ENCODE data around the gene MMAB. TPM values are rescaled to one million over a fixed set of nuclear protein-coding genes. Genes with fewer than 3 reads are reported as not detected.

Gene MMAB
- total and polyA plus RNA-seq, 10 of the 15 experiments (the other 5 are each of a cell fraction or from before 2014, with no cell fraction given) = 10.6 to 65.3 (median 45.2) TPM

DNA sequence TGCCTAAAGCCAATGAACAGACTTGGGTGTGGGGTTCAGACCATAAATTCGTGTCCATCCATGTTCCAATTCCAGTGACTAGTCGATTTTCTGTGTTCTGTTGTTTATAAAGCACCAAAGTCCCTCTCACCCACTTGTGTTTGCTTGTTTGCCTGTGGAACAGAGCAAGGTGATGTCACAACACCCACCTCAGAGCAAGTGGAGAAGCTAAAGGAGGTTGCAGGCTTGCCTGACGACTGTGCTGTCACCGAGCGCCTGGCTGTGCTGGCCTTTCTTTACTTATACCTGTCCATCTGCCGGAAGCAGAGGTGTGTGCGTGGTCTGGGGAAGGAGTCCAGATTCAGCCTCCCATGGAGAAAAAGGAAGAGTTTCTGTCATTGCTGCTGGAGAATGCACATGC lies 6.3 kb upstream of the MMAB start (continued):
- TF ChIP-seq, protein P1, sequence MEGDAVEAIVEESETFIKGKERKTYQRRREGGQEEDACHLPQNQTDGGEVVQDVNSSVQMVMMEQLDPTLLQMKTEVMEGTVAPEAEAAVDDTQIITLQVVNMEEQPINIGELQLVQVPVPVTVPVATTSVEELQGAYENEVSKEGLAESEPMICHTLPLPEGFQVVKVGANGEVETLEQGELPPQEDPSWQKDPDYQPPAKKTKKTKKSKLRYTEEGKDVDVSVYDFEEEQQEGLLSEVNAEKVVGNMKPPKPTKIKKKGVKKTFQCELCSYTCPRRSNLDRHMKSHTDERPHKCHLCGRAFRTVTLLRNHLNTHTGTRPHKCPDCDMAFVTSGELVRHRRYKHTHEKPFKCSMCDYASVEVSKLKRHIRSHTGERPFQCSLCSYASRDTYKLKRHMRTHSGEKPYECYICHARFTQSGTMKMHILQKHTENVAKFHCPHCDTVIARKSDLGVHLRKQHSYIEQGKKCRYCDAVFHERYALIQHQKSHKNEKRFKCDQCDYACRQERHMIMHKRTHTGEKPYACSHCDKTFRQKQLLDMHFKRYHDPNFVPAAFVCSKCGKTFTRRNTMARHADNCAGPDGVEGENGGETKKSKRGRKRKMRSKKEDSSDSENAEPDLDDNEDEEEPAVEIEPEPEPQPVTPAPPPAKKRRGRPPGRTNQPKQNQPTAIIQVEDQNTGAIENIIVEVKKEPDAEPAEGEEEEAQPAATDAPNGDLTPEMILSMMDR (IDR thresholded peaks at IDR 0.05 in 2 of 3, conservative IDR thresholded peaks at IDR 0.05 in 1 of 3; ENCODE audit: control insufficient read depth in 2 of 3, extremely low read depth in 1 of 3, insufficient read depth in 1 of 3, low read depth in 3 of 3, low read length in 3 of 3) = no peak
- TF ChIP-seq ETV6 (conservative IDR thresholded peaks at IDR 0.05 in 1 of 2, IDR thresholded peaks at IDR 0.05 in 1 of 2; ENCODE audit: borderline replicate concordance in 1 of 2, low read depth in 1 of 2) = no peak

DNA sequence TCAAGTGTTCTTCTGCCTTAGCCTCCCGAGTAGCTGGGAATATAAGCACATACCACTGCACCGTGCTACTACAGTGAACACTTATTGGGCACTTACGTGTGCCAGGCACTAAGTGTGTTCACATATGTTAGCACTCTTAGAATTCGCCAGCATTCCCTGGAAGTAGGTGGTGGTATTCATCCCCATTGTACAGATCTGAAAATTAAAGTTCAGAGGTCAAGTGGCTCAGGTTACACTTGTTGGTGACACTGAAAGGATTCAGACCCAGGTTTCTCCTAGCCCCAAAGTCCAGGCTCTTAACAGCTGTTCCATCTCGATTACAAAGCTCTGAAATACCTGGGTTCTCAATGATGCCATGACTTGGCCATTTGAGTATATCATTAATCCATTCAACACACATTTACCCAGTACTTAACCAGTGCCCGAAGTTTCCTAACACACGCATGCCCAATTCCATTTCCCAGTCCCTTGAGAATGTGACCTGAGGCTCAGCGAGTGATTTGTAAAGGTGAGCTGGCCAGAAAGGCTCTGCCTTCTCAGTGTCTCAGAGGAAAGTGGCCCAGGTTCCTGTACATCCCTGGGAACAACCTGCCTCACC lies 5.1 kb upstream of the MMAB start:
- WGBS (ENCODE audit: insufficient coverage, insufficient replicate concordance, low lambda C conversion rate, missing lambda C conversion rate) = 82% methylated on average over 8 of the region's 8 CpGs
- ChIA-PET POLR2A (no interaction called here), RAD21 (ENCODE audit: unreplicated experiment) (no interaction called here), SMC1A (ENCODE audit: uncharacterized antibody, unreplicated experiment) (no interaction called here), CTCF (interaction anchor here (1.6 kb wide), 1 partner anchor 20 kb away, joined by 6 read pairs; no protein-coding TSS in a partner anchor)
- FAIRE-seq = no peak
- in situ Hi-C loops (cut with MboI) = no loop called here
- H3K4me3 ChIP-seq = no peak overlapping the region
- no peak for ATAC-seq
- no peak for DNase-seq (ENCODE audit: low read depth, low spot score)
- no peaks in the 10 kb centered on the region for H4K20me1 ChIP-seq (ENCODE audit: control insufficient read depth, insufficient read depth)
- TF ChIP-seq NRF1 (conservative IDR thresholded peaks at IDR 0.05; ENCODE audit: low read depth, low read length) = no peak
- no peak for TF ChIP-seq ETV6 (conservative IDR thresholded peaks at IDR 0.05 in 1 of 2, IDR thresholded peaks at IDR 0.05 in 1 of 2; ENCODE audit: borderline replicate concordance in 1 of 2, low read depth in 1 of 2)
- TF ChIP-seq, protein P2, sequence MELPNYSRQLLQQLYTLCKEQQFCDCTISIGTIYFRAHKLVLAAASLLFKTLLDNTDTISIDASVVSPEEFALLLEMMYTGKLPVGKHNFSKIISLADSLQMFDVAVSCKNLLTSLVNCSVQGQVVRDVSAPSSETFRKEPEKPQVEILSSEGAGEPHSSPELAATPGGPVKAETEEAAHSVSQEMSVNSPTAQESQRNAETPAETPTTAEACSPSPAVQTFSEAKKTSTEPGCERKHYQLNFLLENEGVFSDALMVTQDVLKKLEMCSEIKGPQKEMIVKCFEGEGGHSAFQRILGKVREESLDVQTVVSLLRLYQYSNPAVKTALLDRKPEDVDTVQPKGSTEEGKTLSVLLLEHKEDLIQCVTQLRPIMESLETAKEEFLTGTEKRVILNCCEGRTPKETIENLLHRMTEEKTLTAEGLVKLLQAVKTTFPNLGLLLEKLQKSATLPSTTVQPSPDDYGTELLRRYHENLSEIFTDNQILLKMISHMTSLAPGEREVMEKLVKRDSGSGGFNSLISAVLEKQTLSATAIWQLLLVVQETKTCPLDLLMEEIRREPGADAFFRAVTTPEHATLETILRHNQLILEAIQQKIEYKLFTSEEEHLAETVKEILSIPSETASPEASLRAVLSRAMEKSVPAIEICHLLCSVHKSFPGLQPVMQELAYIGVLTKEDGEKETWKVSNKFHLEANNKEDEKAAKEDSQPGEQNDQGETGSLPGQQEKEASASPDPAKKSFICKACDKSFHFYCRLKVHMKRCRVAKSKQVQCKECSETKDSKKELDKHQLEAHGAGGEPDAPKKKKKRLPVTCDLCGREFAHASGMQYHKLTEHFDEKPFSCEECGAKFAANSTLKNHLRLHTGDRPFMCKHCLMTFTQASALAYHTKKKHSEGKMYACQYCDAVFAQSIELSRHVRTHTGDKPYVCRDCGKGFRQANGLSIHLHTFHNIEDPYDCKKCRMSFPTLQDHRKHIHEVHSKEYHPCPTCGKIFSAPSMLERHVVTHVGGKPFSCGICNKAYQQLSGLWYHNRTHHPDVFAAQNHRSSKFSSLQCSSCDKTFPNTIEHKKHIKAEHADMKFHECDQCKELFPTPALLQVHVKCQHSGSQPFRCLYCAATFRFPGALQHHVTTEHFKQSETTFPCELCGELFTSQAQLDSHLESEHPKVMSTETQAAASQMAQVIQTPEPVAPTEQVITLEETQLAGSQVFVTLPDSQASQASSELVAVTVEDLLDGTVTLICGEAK (IDR thresholded peaks at IDR 0.05; ENCODE audit: borderline replicate concordance) = no peak
- no peak for TF ChIP-seq IKZF1 (conservative IDR thresholded peaks at IDR 0.05)
- no peak for TF ChIP-seq ZNF622 (IDR thresholded peaks at IDR 0.05)
- no peak for TF ChIP-seq CBFB (IDR thresholded peaks at IDR 0.05; ENCODE audit: low read depth)
- TF ChIP-seq, protein P3, sequence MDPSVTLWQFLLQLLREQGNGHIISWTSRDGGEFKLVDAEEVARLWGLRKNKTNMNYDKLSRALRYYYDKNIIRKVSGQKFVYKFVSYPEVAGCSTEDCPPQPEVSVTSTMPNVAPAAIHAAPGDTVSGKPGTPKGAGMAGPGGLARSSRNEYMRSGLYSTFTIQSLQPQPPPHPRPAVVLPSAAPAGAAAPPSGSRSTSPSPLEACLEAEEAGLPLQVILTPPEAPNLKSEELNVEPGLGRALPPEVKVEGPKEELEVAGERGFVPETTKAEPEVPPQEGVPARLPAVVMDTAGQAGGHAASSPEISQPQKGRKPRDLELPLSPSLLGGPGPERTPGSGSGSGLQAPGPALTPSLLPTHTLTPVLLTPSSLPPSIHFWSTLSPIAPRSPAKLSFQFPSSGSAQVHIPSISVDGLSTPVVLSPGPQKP (IDR thresholded peaks at IDR 0.05; ENCODE audit: low read depth, low read length) = no peak
- TF ChIP-seq ATF7 (IDR thresholded peaks at IDR 0.05; ENCODE audit: low read depth) = no peak
- TF ChIP-seq, protein P4, sequence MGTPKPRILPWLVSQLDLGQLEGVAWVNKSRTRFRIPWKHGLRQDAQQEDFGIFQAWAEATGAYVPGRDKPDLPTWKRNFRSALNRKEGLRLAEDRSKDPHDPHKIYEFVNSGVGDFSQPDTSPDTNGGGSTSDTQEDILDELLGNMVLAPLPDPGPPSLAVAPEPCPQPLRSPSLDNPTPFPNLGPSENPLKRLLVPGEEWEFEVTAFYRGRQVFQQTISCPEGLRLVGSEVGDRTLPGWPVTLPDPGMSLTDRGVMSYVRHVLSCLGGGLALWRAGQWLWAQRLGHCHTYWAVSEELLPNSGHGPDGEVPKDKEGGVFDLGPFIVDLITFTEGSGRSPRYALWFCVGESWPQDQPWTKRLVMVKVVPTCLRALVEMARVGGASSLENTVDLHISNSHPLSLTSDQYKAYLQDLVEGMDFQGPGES (IDR thresholded peaks at IDR 0.05) = no peak
- no peak overlapping the region for H2AFZ ChIP-seq (ENCODE audit: control insufficient read depth, low read depth, low read length)
- BruUV-seq (replicated peaks) = no TSS peak
- no peaks in the 10 kb centered on the region for H3K27me3 ChIP-seq (replicated peaks in 1 of 2; ENCODE audit: control insufficient read depth in 2 of 2, insufficient read depth in 2 of 2, low read length in 1 of 2)
- H3K36me3 ChIP-seq (ENCODE audit: control insufficient read depth in 2 of 2, insufficient read depth in 2 of 2, low read length in 1 of 2) = peaks cover 2 to 23% of the 10 kb centered on the region in 2 experiments; a peak in 3 of 4 replicates
- H3K9me3 ChIP-seq (replicated peaks; ENCODE audit: control insufficient read depth, insufficient read depth, low read length) = no peaks in the 10 kb centered on the region
- intact Hi-C loops (cut with micrococcal nuclease; ENCODE audit: unreplicated experiment) = no loop called here
- H3K79me2 ChIP-seq (ENCODE audit: control insufficient read depth, insufficient read depth, low read length) = peaks cover 13% of the 10 kb centered on the region
- H3K27ac ChIP-seq (ENCODE audit: control insufficient read depth, insufficient read depth) = no peak overlapping the region
- H3K9ac ChIP-seq (ENCODE audit: control insufficient read depth, insufficient read depth, low read length) = no peak overlapping the region
- H3K4me1 ChIP-seq (ENCODE audit: control insufficient read depth, insufficient read depth, low read length) = no peaks in the 10 kb centered on the region
- no peak overlapping the region for H3K4me2 ChIP-seq (ENCODE audit: control insufficient read depth, insufficient read depth)

All from GM12878 (cell line).